ENCODE results near the gene FAM131A.

- TF ChIP-seq CTCF (IDR thresholded peaks at IDR 0.05; ENCODE audit: insufficient read depth, low read length): no peak
- no peak for TF ChIP-seq POLR2AphosphoS5 (IDR thresholded peaks at IDR 0.05; ENCODE audit: low read depth)
- no peak for TF ChIP-seq REST (IDR thresholded peaks at IDR 0.05; ENCODE audit: insufficient replicate concordance, low read depth)
- TF ChIP-seq SPI1 (IDR thresholded peaks at IDR 0.05; ENCODE audit: borderline replicate concordance, low read depth): no peak
- no peak for TF ChIP-seq GABPA (IDR thresholded peaks at IDR 0.05; ENCODE audit: low read depth)
Measured at GRCh38 chr3:184346480-184347190, 9.2 kb downstream of the FAM131A start.

Measured in HL-60 (cell line).